HG02973 (cell line): Measurements from ENCODE around the gene TANC2.

Experiments
- ATAC-seq: cut with Tn5 transposase; IDR thresholded peaks from one replicate; pipeline ENCODE4 v1.9.1; 2021; ENCODE audit warnings: moderate library complexity; ENCODE audit not compliant: unreplicated experiment

TANC2 gene

DNA sequence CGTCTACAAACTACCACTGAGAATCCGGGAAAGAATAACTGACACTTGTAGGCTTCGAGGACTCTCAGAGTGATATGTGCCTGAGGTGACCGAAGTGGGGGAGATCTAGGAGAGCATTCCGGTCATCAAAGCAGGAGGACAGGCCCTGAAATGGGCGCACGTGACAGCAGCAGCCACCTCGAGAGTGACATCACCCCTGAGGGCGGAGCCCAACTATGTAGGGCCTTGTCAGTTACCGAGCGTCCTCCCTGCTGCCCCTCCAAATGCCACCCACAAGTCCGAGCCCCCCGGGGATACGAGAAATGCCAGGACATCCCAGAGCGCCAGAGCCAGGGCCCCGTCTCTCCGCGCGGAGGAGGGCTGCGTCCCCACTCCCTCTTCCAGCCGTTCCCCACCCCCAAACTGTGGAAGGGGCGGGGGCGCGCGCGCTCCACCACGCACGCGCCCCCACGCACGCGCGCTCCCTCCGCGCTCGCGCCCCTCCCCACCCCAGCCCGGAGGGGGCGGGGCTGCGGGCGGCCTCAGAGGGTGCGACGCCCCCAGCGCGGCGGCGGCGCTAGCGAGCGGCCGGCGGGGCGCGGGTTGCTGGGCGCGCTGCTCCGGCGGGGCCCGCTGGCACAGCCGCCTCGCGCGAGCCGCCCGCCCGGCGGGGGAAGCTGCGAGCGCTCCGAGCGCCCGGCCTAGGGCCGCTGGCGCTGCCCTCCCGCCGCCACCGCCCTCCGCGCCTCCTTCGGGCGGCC lies at the start of gene TANC2:
TSS of gene TANC2 (plus strand) at position 550 of the 740 bp plus-strand sequence. CDS start 43,325 bp downstream, outside the sequence.
- peak; percentile 55 for ATAC-seq

DNA sequence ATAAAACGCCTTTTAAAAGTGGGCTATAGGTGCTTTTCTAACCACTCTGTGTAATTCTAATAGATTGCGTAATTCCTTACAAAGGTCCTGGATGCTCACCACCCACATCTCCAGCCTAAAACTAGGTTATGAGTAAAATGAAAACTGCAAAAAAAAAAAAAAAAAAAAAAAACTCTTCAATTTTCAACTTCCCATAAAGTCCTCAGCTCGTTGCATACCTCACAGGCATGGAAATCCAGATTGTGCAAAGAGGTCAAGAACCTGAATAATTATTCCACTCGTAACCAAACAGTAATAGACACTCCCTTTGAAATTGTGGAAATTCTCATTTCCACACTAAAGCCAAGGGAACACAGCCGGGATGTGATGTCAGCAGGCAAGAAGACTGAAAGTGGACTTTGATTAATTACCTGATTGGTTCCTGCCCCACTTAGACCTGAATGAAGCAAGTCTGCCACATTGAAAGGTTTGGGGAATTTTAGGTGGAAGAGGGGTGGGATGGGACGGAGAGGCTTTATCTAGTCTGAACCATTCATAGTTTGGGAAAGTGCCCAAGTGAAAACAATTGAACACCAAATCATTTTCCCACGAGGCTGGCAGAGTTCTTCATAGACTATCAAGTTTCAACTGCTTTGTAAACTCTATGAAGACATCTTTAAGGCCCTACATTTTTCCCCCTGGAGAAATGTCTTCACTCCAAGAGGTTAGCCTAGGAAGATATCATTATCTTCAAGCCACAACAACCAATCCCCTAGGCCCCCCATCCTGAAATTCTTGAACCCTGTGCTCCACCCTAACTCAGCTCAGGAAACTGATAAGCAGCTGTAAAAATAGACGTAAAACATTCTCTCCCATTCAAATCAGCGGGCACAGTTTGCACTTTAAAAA lies 49.1 kb upstream of the TANC2 start:
- no peak for ATAC-seq

DNA sequence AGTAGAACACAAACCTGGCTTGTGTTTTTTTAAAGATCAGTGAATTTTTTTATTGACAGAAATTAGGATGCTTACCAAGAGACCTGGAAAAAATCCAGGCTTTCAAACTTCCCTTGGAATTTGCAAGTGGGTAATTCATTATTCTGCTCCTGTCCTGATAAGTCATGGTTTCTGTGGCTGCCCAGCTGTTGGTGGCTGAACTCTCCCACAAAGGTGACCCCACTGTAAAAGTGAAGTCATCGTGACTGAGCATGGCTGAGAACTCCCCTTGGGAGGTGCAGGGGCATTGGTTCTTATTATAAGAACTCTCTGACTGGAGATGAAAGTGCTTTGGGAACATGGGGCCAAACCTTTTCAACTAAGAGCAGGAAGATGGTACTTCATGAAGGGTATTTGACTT lies 46.6 kb upstream of the TANC2 start:
- ATAC-seq = no peak

DNA sequence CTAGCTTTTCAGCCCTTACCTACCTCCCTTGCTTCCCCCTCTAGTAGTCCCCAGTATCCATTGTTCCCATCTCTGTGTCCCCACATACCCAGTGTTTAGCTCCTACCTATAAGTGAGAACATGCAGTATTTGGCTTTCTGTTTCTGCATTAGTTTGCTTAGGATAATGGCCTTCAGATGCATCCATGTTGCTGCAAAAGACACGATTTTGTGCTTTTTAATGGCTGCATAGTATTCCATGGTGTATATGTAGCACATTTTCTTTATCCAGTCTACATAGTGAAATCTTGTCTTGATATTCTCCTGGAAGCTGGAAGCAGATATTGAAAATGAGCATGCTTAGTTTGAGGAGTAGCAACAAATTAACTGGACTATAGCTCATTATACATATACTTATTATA lies 45.7 kb upstream of the TANC2 start:
- ATAC-seq = no peak

DNA sequence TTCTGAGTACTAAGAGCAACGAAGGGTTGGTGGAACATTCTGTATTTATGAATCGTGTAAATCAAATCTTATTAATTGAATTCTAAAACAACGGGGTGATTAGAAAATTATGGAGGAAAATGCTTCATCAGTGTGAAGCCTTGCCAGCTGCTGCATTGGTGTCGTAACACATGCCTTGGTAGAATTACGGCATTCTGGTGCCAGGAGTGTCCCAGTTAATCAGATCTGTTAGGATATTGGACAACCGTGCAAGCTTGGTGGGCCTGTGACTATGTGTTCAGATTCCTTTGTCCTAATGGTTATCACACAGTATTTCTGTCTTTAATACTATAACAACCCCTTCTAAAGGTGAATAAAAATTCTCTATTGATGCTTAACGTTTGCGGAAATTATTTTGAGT lies 44.2 kb upstream of the TANC2 start:
- ATAC-seq = no peak

DNA sequence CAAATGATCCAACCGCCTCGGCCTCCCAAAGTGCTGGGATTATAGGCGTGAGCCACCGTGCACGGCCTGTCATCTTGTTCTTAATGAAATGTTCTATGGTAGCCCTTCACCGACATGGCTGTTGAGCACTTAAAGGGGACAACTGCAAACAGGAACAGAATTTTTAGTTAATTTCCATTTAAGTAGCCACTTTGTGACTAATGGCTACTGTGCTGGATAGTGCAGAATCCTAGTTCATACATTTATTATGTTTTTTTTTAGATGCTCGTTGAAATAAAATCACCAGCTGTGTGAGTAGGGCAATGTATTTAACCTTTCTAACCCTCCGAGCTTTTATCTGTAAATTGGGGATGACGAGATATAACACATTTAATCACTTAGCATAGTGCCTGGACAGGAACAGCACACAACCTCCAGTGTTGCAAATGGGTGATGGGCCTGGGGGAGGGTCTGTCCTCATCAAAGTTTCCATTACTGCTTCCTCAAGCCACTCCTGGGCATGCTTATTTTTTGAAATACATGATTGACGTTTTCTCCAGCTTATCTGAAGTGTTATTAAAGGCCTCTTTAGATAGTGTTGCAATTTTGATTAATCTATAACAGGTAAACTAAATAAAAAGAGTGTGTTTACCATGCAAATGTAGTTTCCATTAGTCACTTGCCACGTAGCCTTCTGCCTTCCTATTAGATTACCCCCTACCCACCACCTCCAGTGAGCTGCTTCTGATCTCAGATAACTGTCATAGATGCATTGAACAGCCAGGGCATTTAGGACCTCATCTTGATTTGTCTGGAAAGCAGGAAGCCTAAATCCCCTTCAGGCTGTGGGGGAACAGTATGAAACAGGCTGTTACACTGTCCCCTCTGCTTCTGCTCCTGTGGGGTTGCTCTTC lies 42.5 kb upstream of the TANC2 start:
- ATAC-seq = no peak

DNA sequence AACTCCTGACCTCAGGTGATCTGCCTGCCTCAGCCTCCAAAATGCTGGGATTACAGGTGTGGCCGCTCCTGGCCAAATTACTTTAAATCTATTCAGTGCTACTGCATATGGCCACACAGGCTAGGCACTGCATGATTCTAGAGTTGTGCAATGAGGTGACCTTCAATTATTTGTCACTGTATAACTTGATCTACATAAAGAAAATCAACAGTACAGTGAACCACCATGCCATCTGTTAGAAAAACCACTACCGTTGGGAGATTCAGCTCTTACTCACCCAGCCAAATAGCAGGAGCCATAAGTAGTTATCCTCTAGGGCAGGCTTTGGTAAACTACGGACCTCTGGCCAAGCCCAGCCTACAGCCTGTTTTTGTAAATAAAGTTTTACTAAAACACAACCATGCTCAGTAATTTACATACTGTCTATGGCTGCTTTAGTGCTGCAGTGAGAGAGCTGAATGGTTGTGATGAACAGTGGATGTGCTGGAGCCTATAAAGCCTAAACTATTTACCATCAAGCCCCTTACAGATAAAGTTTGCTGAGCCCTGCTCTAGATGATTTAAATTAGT lies 40.7 kb upstream of the TANC2 start:
- no peak for ATAC-seq

DNA sequence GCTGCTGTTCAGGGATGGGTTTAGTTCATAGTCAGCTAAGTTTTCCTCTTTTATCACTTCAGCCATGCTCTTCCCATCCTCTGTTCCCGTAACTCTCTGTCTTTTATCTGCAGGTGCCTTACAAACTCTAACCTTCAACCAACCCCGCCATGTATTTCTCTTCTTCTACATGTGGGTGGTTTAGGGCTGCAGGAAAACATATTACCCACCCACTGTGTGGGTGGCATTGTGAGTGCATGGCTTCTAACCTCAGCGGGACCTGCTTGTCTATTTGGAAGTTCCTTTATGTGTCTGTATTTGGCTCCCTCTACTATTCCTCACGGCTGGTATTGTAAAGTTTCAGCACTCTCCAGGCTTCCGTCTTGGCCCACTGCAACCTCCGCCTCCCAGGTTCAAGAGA lies 39.0 kb upstream of the TANC2 start:
- ATAC-seq = no peak

DNA sequence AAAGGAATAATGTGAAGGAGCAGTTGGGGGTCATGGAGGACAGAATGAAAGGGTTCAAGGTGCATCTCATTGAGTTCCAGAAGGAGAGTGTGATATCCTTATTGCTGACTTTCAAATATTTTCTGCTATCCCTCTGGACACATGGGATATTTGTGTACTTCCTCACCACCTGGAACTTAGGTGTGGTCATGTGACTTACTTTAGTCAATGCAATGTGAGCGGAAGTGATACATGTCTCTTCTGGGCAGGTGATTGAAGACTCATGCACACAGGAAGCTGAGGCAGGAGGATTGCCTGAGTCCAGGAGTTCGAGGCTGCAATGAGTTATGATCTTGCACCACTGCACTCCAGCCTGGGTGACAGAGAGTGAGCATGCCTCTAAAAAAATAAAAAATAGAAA lies 36.7 kb upstream of the TANC2 start:
- ATAC-seq = no peak

DNA sequence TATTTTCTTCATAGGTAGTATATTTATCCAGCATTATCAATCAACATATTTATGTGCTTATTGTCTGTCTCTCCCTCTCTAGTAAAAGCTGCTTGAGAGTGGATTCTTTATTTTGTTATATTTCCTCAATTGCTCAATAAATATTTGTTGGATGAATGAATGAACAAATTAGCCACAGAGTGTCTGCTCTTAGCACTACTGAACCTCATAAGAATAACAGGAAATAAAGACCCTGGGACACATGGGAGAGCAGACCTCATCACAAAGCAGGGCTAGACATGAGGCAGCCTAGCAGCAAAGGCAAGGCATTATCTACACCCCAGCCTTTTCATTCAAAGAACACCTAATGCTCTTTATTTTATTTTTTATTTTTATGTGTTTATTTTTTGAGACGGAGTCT lies 34.9 kb upstream of the TANC2 start:
- no peak for ATAC-seq

DNA sequence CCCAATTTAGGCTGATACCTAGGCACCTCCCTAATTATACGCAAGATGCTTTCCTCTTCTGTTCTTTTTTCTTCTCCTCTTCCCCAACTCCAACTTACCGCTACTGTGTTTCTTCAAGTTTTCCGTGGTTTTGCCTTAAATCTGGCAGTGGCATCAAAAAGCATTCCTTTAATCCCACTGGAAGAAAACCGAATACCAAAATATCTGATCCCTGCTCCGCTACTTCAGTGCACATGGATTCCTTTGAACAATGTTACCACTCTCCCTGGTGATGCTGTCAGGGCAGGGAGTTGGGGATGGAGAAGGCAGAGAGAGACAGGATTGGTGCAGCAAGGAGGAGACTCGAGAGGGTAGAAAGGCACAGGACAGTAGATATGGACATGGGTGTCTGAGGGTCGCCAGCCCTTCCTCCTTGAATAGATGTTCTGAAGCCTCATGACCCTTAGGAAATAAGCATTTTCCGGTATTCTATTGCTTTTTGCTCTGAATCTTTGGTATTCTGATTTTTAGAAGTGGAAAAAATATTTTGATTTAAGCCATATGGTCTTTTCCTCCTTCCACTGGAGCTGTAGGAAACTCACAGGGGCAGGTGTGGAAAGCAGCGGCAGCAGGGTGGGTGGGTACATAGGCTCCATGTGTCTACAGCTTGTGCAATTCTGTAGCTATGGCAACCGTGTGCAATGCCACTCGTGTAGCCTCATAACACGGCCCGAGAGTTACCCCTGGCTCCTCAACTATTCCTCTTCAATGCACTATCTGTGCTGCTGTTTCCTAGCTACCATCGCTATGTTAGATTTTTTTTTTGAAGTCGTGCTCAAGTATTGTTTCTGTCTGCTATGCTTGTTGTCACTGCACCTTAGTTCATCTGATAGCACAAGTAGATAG lies 32.3 kb upstream of the TANC2 start:
- ATAC-seq = no peak

DNA sequence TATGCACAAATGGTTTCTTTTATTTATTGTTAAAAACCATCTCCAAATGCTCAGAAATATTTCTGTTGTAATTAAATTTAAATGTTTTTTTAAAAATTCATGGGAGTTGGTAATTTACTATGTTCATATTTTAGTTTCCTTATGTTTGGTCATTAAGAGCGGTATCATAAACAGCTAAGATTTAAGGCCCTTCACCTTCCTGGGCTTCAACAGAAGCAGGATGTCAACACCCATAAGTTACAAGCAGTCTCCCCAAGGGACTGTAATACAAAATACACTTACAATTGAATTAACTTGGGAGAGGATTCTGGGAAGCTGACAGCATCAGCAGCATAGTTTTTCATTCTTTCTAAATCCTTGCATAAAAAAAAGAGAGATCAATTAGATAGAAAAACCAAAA lies 30.9 kb upstream of the TANC2 start:
- no peak for ATAC-seq

DNA sequence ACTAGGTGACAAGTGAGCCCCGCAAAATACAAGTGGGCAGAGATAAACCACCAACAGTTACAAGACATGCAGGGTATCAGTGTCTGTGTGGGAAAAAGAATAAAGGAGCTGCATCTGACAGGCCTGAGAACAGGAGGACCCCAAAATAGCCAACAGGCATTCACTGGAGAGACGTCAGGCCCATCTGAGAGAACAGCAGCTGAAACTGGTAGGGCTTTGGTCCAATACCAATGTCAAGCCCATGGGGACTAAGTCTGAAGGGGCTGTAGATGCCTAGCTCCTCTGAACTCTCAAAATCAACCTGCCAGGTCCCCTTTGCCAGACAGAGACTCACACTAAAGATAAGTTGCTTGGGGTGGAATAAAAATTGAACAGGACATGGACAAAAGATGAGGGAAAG lies 30.5 kb upstream of the TANC2 start:
- no peak for ATAC-seq

DNA sequence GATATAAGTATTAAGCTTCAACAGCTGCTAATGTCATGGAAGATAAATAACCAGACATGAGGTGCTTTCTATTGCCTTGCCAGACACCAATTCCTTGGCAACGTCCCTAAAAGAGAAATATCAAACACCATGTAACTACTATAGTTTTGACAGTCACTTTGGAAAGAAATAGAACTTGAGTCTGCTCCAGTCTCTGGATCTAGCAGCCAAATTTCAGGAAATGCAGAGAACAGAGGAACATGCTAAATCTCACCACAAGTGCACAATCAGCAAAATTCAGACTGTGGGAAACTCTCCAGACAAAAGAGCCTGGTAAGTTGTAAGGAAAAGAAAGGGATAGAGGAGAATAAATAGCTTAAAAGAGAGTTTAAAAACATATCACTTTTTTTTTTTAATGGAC lies 28.4 kb upstream of the TANC2 start:
- no peak for ATAC-seq

DNA sequence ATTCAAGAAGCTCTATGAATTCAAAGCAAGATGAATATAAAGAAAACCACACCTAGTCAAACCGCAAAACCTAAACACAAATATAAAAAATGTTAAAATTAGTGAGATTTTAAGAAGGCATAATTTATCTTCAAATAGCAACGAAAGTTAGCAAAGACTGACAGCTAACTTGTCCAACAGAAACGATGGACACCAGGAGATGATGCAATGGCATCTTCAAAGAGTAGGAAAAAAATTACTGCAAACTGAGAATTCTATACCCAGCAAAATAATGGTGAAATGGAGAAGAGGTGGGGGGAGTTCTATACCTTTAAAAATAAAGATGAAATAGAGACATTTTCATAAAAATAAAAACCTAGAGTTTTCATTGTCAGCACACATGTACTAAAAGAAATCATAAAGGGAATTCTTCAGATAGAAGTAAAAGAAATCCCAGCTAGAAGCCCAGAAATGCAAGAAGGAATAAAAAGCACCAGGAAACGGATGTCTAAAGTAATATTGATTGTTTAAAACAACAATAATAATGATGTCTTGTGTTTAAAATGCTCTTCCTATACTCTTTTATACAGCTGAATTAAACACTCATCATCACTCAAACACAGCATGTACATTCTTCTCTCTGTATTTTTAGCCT lies 24.6 kb upstream of the TANC2 start:
- ATAC-seq = no peak

DNA sequence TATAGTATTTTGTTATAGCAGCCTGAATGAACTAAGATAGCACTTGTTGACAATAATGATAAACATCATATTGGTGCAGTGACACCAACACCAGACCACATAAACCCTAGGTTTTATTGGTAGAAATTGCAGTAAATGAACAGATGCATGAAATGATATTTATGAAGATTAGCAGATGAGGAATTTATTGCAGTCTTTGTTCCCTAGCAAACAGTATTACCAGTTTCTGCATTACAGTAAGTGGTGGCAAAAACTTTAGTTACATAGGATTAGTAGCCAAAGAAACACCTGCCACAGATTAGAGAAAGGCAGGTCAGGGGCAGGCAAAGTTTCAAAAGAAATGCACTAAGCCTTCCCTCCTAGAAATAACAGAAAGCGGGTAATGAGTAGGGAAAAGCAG lies 17.7 kb upstream of the TANC2 start:
- no peak for ATAC-seq

DNA sequence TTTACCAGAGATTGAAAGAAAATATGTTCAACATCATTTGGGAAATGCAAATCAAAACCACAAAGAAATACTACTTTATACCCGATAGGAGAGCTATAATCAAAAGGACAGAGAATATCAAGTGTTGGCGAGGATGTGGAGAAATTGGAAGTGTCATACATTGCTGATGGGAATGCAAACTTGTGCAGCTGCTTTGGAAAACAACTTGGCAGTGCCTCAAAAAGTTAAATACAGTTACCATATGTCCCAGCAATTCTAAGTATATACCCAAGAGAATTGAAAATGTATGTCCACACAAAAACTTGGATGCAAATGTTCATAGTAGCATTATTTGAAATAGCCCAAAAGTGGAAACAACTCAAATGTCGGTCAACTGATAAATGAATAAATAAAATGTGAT lies 17.0 kb upstream of the TANC2 start:
- no peak for ATAC-seq

DNA sequence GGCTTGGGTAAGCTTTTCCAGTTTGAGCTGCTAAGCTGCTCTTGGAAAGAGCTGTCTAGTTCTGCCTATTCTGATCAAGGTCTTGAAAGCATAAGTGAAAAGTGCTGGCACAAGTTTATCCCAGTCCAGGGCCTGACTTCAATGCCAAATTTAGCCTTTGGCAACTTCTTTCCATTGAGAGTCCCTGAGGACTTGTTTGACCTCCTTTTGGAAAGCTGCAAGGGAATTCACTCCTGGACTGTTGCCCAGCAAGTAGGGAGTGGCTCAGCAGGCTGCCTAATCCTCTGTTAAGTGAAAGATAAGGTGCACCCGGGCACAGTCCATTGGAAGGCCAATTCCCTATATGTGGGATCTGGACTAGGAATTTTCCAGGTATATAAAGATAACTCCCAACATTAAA lies 16.0 kb upstream of the TANC2 start:
- no peak for ATAC-seq

DNA sequence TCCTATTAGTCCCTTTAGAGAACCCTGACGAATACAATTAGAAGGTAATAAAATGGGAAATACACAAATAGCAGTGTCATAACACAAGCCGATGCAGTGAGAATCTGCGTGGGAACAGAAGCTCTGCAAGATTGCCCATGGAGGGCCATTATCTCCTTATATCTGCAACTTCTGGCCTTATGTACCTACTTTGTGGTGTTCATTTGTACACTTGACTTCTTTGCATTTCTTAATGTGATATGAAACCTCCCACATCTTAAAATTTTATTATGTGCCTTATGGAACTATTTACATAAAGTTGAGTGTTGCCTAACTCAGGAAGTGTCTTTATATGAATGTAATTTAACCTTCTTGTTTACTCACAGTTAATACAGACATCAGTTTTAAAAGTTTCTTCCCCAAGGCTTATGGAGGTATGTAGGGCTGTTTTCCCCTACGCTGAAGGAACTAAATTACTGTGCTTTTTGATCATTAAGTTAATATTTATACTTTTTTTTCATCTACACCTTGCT lies 10.1 kb upstream of the TANC2 start:
- no peak for ATAC-seq
